ENCODE measurements around the gene BAG5. TPM values are rescaled to one million over a fixed set of nuclear protein-coding genes. Genes with fewer than 3 reads are reported as not detected.

BAG5 gene
- total and polyA plus RNA-seq, 7 donors = 13.2 to 27.1 (median 18.6) TPM

GRCh38 chr14:103561381-103562178 is 877 bp downstream of the BAG5 start:
- H3K4me3 ChIP-seq = peak overlapping the region; percentile 68 to 95 (median 92)
- WGBS, 2 donors = 2 to 5% methylated on average over 36 of the region's 36 CpGs
- peak overlapping the region; percentile 91 to 98 (median 96) for H3K27ac ChIP-seq
- TF ChIP-seq POLR2AphosphoS5 (IDR thresholded peaks at IDR 0.05) (peak in 1 of 4 donors; percentile 3), EP300 (IDR thresholded peaks at IDR 0.05) (no peak)
- peaks cover 0 to 26% (median 4%) of the 10 kb centered on the region in 4 donors for H3K36me3 ChIP-seq
- no peaks in the 10 kb centered on the region for H3K27me3 ChIP-seq
- no peaks in the 10 kb centered on the region for H3K9me3 ChIP-seq
- H3K4me1 ChIP-seq = peaks cover 0 to 71% (median 69%) of the 10 kb centered on the region in 4 donors
- DNase-seq = no peak
- intact Hi-C loops (cut with DNase I) = no loop called here

- intact Hi-C loops (cut with DNase I) = no loop called here
- TF ChIP-seq POLR2A (IDR thresholded peaks at IDR 0.05) (no peak), POLR2AphosphoS5 (IDR thresholded peaks at IDR 0.05) (no peak), EP300 (IDR thresholded peaks at IDR 0.05) (no peak)
- TF ChIP-seq, protein P1, sequence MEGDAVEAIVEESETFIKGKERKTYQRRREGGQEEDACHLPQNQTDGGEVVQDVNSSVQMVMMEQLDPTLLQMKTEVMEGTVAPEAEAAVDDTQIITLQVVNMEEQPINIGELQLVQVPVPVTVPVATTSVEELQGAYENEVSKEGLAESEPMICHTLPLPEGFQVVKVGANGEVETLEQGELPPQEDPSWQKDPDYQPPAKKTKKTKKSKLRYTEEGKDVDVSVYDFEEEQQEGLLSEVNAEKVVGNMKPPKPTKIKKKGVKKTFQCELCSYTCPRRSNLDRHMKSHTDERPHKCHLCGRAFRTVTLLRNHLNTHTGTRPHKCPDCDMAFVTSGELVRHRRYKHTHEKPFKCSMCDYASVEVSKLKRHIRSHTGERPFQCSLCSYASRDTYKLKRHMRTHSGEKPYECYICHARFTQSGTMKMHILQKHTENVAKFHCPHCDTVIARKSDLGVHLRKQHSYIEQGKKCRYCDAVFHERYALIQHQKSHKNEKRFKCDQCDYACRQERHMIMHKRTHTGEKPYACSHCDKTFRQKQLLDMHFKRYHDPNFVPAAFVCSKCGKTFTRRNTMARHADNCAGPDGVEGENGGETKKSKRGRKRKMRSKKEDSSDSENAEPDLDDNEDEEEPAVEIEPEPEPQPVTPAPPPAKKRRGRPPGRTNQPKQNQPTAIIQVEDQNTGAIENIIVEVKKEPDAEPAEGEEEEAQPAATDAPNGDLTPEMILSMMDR (IDR thresholded peaks at IDR 0.05) = no peak
- H3K4me3 ChIP-seq = no peak overlapping the region
- H3K27me3 ChIP-seq = no peaks in the 10 kb centered on the region
- H3K36me3 ChIP-seq = peaks cover 0 to 26% (median 4%) of the 10 kb centered on the region in 4 donors
- peaks cover 0 to 78% (median 74%) of the 10 kb centered on the region in 4 donors for H3K4me1 ChIP-seq
- H3K9me3 ChIP-seq = no peaks in the 10 kb centered on the region
- H3K27ac ChIP-seq = peak overlapping the region; percentile 91 to 98 (median 96)
- 76 to 79% methylated on average over 8 of the region's 8 CpGs for WGBS, 2 donors
- DNase-seq = no peak
Observed at GRCh38 chr14:103560691-103561090, 1.8 kb downstream of the BAG5 start.

GRCh38 chr14:103559766-103560165 is 2.7 kb downstream of the BAG5 start:
- Histone ChIP-seq H3K27me3 (no peaks in the 10 kb centered on the region), H3K9me3 (no peaks in the 10 kb centered on the region), H3K27ac (peak overlapping the region in 2 of 4 donors; percentile 55 to 79), H3K4me1 (peaks cover 0 to 81% (median 73%) of the 10 kb centered on the region in 4 donors), H3K4me3 (no peak overlapping the region), H3K36me3 (peaks cover 0 to 26% (median 4%) of the 10 kb centered on the region in 4 donors)
- 82 to 85% methylated on average over 9 of the region's 9 CpGs for WGBS, 2 donors
- no peak for DNase-seq
- intact Hi-C loops (cut with DNase I) = no loop called here
- TF ChIP-seq POLR2A (IDR thresholded peaks at IDR 0.05) = no peak

DNA sequence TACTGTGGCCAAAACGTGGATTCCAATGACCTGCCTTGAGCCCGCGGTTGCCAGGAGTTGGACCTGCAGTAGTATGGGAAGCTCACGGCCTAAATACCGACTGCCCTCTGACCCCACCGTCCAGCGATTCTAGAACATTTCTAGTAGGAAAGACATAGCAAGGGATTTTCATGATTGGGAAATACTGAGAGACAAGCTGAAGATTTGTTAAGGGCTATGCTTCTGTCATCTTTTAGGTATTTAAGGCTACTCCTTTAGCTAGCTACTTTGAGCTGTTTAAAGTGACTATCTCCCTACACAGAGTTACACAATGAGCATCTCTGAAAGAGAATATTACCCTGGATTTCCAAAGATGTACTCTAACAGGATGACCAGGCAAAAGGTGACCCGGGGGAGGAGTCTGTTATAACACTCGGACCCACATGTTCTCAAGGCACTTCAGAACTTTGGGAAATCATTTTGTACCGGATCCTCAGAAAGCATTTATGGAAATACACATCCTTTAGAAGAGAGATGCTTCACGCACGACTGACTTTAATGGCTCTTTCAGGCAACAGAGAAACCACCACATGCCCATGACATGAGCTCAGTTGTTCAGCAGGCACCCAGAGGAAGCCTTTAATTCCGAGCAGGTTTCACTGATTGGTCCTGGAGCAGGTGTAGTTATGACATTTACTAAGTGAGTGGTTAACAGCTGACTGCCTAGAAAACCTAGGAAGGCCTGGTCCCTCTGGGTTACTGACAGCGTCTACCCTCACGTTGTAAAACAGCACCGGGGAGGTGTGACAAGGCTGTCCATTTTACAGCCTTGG is 4.2 kb downstream of the BAG5 start:
- DNase-seq = no peak

DNA sequence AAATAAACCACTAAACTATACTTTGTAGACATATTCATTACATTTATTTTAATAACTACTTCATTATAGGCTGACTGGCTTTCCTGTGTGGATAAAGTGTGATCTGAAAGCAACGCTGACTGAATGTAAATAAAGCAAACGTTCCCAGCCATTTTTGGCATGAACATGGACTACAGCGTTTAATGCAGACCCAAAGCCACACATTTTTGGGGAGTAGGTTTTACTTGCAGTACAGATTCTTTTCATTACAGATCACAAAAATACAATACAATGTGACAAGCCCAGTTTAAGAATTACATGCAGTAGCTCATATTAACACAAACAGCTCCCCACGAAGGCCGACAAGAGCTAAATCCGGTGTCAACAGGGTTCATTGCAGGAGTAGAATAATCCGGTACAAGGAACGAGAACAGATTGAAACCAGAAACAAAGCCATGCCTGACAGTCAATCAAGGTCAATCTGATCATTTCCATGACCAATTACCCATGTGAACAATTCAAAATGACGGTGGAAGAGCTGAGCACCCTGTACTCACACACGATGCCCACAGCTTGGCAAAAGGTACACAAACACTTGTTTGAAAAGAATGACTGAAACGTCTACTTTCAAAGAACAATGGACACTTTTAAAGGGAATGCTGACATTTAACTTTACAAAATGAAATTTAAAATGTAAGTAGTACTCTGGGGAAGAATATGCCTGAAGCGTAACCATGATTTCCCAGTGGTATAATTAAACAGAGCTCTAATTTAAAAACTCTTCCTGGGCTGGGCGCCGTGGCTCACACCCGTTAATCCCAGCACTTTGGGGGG is 5.3 kb downstream of the BAG5 start:
- H3K4me1 ChIP-seq = peaks cover 0 to 89% (median 69%) of the 10 kb centered on the region in 4 donors
- WGBS, 2 donors = 66 to 74% methylated on average over 15 of the region's 15 CpGs

More for the DNA sequence above, 4.2 kb downstream of the BAG5 start:
- H3K27me3 ChIP-seq = no peaks in the 10 kb centered on the region
- TF ChIP-seq, protein P1 (IDR thresholded peaks at IDR 0.05) = no peak
- no peak for TF ChIP-seq POLR2A (IDR thresholded peaks at IDR 0.05)
- TF ChIP-seq POLR2AphosphoS5 (IDR thresholded peaks at IDR 0.05) = peak in 1 of 4 donors; percentile 19
- TF ChIP-seq EP300 (IDR thresholded peaks at IDR 0.05) = no peak
- H3K9me3 ChIP-seq = no peaks in the 10 kb centered on the region
- intact Hi-C loops (cut with DNase I) = no loop called here
- H3K36me3 ChIP-seq = peaks cover 0 to 26% (median 4%) of the 10 kb centered on the region in 4 donors
- H3K4me3 ChIP-seq = no peak overlapping the region
- 80 to 87% methylated on average over 16 of the region's 16 CpGs for WGBS, 2 donors
- peaks cover 0 to 78% (median 61%) of the 10 kb centered on the region in 4 donors for H3K4me1 ChIP-seq
- peak overlapping the region; percentile 55 to 98 (median 83) for H3K27ac ChIP-seq

More for the DNA sequence above, 5.3 kb downstream of the BAG5 start:
- no peaks in the 10 kb centered on the region for H3K9me3 ChIP-seq
- TF ChIP-seq EP300 (IDR thresholded peaks at IDR 0.05) = no peak
- no peak for TF ChIP-seq POLR2A (IDR thresholded peaks at IDR 0.05)
- no peak for TF ChIP-seq POLR2AphosphoS5 (IDR thresholded peaks at IDR 0.05)
- TF ChIP-seq, protein P1 (IDR thresholded peaks at IDR 0.05) = no peak
- peak overlapping the region; percentile 55 to 98 (median 83) for H3K27ac ChIP-seq
- no peak overlapping the region for H3K4me3 ChIP-seq
- peaks cover 0 to 26% (median 4%) of the 10 kb centered on the region in 4 donors for H3K36me3 ChIP-seq
- DNase-seq = no peak
- intact Hi-C loops (cut with DNase I) = no loop called here
- H3K27me3 ChIP-seq = no peaks in the 10 kb centered on the region

Measured in sigmoid colon (tissue), 7 donors.